Upper lobe of left lung (tissue), 6 donors: ENCODE data around the gene MCAM. TPM values are rescaled to one million over a fixed set of nuclear protein-coding genes. Genes with fewer than 3 reads are reported as not detected.

ENCODE experiments used
- ATAC-seq, 2 donors: fragments of 200-7000 bp; cut with Tn5 transposase; one replicate each; pipeline ENCODE4 v1.9.1; 2022; ENCODE audit warnings: mild to moderate bottlenecking in 2 of 2, moderate library complexity in 2 of 2; ENCODE audit not compliant: low FRiP score in 2 of 2
- DNase-seq, 2 donors: peaks; one replicate each; pipeline ENCODE4 v3.0.0-alpha.2; 2019 to 2020
- H3K27ac ChIP-seq, 4 donors: fragments of 200-600 bp; sonication (generic); one replicate each; pipeline ENCODE4 v1.5.1; 2016 to 2019
- H3K27me3 ChIP-seq, 4 donors: fragments of 200-600 bp; sonication (generic); one replicate each; pipeline ENCODE4 v1.5.1; 2017 to 2019
- H3K36me3 ChIP-seq, 4 donors: fragments of 200-600 bp; sonication (generic); one replicate each; pipeline ENCODE4 v1.5.1; 2016 to 2019
- H3K4me1 ChIP-seq, 4 donors: fragments of 200-600 bp; sonication (generic); one replicate each; pipeline ENCODE4 v1.5.1; 2018 to 2019
- H3K4me3 ChIP-seq, 4 donors: fragments of 200-600 bp; sonication (generic); one replicate each; pipeline ENCODE4 v1.5.1; 2017 to 2019; ENCODE audit warnings: mild to moderate bottlenecking in 2 of 4, moderate library complexity in 1 of 4
- H3K9me3 ChIP-seq, 4 donors: fragments of 200-600 bp; sonication (generic); one replicate each; pipeline ENCODE4 v1.5.1; 2018 to 2019
- EP300 ChIP-seq, 4 donors: sonication (generic); formaldehyde crosslinking; IDR thresholded peaks; one replicate each; pipeline ENCODE4 v1.5.1; 2017; ENCODE audit warnings: antibody characterized with exemption in 4 of 4, control low read depth in 2 of 4
- POLR2A ChIP-seq, 4 donors: fragments of 450-650 bp; IDR thresholded peaks; one replicate each; pipeline ENCODE4 v1.5.1; 2016 to 2017; ENCODE audit warnings: antibody characterized with exemption in 4 of 4, mild to moderate bottlenecking in 2 of 4
- POLR2AphosphoS5 ChIP-seq, 2 donors: sonication (generic); formaldehyde crosslinking; IDR thresholded peaks; one replicate each; pipeline ENCODE4 v1.5.1; 2017; ENCODE audit warnings: antibody characterized with exemption in 2 of 2
- WGBS, 2 donors: methylation state at CpG; one replicate each; pipeline ENCODE4 v1.1.5; 2017 to 2018; 5-methylcytosine and 5-hydroxymethylcytosine counted together
- total RNA-seq, 6 donors: library from RNA; depleted of rRNA in 4 of 6; stranded (reverse); fragments of >200 nt in 4 of 6; gene quantifications; one replicate each; pipeline versions ENCODE4 v1.1.0 to v1.2.1, GENCODE V29; 2016 to 2021
- TF ChIP-seq, protein P1 (sequence below), 6 experiments: fragments of 450-650 bp in 4 of 6; fragments of 200-600 bp in 2 of 6; sonication (generic) in 2 of 6; IDR thresholded peaks; one replicate each; pipeline ENCODE4 v1.5.1; 2016 to 2019; ENCODE audit warnings: antibody characterized with exemption in 6 of 6
- donor health status: DM: no; HTN: no; CAD: no; lungs with moderate emphysema.
- donor health status: DM: no; HTN: yes; CAD: no; lungs with severe emphysema.

MCAM gene
- total RNA-seq, 6 donors from 2014 or later, result 39.8 to 222 (median 76.5) TPM

DNA sequence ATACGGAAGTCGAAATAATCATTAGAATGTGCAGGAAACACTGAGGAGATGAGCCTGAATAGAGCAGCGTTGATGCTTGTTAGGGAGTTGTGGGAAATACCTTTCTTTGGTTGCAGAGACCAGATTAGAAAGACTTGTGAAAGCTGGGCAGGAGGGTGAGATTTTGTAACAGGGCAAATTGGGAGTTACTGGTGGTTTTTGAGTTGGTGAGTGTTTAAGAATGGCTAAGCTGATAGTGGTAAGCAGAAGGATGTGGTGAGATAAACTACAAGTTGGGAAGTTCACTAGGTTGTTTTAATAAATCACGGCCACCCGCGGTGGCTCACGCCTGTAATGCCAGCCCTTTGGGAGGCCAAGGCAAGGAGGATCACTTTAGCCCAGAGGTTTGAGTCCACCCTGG lies 34.4 kb downstream of the MCAM start:
- Histone ChIP-seq H3K4me1 (no peaks in the 10 kb centered on the region), H3K4me3 (no peak overlapping the region), H3K27me3 (no peaks in the 10 kb centered on the region), H3K9me3 (no peaks in the 10 kb centered on the region), H3K27ac (no peak overlapping the region), H3K36me3 (peaks cover 0 to 55% (median 31%) of the 10 kb centered on the region in 4 donors)
- no peak for ATAC-seq
- no peak for DNase-seq
- TF ChIP-seq POLR2AphosphoS5 (IDR thresholded peaks at IDR 0.05) (no peak), POLR2A (IDR thresholded peaks at IDR 0.05) (no peak), EP300 (IDR thresholded peaks at IDR 0.05) (no peak)
- TF ChIP-seq, protein P1, sequence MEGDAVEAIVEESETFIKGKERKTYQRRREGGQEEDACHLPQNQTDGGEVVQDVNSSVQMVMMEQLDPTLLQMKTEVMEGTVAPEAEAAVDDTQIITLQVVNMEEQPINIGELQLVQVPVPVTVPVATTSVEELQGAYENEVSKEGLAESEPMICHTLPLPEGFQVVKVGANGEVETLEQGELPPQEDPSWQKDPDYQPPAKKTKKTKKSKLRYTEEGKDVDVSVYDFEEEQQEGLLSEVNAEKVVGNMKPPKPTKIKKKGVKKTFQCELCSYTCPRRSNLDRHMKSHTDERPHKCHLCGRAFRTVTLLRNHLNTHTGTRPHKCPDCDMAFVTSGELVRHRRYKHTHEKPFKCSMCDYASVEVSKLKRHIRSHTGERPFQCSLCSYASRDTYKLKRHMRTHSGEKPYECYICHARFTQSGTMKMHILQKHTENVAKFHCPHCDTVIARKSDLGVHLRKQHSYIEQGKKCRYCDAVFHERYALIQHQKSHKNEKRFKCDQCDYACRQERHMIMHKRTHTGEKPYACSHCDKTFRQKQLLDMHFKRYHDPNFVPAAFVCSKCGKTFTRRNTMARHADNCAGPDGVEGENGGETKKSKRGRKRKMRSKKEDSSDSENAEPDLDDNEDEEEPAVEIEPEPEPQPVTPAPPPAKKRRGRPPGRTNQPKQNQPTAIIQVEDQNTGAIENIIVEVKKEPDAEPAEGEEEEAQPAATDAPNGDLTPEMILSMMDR (IDR thresholded peaks at IDR 0.05), result no peak
- 76 to 83% methylated on average over 7 of the region's 7 CpGs for WGBS, 2 donors

DNA sequence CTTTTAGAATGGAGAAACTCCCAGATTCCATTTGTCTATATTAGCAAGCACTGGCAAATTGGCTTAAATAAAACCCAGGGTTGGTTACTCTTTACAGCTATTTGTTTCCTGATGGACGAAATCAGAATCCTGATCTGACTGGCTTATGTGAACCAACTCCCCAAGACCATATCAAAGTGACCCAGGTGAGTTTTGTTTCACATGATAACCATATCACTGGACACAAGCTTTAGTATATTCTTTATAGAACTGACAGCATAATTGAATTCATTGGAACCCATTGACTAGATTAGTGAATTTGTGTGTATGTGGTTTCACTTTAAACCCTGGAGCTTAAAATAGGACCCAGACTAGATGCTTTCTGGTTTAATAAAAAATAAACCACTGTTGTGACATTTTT lies 39.3 kb downstream of the MCAM start:
- Histone ChIP-seq H3K9me3 (no peaks in the 10 kb centered on the region), H3K4me3 (no peak overlapping the region), H3K27ac (no peak overlapping the region), H3K36me3 (peaks cover 13 to 73% (median 27%) of the 10 kb centered on the region in 4 donors), H3K4me1 (no peaks in the 10 kb centered on the region), H3K27me3 (no peaks in the 10 kb centered on the region)
- DNase-seq (no peak), ATAC-seq (no peak)
- 84 to 100% methylated on average over 1 of the region's 1 CpG for WGBS, 2 donors
- no peak for TF ChIP-seq EP300 (IDR thresholded peaks at IDR 0.05)
- TF ChIP-seq, protein P1 (IDR thresholded peaks at IDR 0.05), result no peak
- TF ChIP-seq POLR2A (IDR thresholded peaks at IDR 0.05), result no peak
- no peak for TF ChIP-seq POLR2AphosphoS5 (IDR thresholded peaks at IDR 0.05)

DNA sequence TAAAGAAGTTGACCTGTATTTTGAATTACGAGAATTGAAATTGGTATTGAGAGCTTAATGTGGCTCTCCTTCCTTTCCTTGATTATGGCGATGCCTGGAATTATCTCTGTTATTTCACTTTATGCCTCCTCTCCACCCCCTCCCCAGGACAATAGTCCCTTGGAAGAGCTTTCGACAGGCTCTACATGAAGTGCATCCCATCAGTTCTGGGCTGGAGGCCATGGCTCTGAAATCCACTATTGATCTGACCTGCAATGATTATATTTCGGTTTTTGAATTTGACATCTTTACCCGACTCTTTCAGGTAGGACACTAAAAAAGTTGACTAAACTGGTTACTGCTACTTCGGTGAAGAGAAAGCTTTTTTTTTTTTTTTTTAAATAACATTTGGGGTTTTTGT lies 43.2 kb downstream of the MCAM start:
- DNase-seq, result no peak
- Histone ChIP-seq H3K27me3 (no peaks in the 10 kb centered on the region), H3K27ac (no peak overlapping the region), H3K36me3 (peaks cover 13 to 67% (median 29%) of the 10 kb centered on the region in 4 donors), H3K9me3 (no peaks in the 10 kb centered on the region), H3K4me3 (no peak overlapping the region), H3K4me1 (no peaks in the 10 kb centered on the region)
- no peak for ATAC-seq
- WGBS, 2 donors, result 95 to 96% methylated on average over 6 of the region's 6 CpGs
- TF ChIP-seq POLR2AphosphoS5 (IDR thresholded peaks at IDR 0.05), result no peak
- no peak for TF ChIP-seq POLR2A (IDR thresholded peaks at IDR 0.05)
- TF ChIP-seq, protein P1 (IDR thresholded peaks at IDR 0.05), result no peak
- no peak for TF ChIP-seq EP300 (IDR thresholded peaks at IDR 0.05)

DNA sequence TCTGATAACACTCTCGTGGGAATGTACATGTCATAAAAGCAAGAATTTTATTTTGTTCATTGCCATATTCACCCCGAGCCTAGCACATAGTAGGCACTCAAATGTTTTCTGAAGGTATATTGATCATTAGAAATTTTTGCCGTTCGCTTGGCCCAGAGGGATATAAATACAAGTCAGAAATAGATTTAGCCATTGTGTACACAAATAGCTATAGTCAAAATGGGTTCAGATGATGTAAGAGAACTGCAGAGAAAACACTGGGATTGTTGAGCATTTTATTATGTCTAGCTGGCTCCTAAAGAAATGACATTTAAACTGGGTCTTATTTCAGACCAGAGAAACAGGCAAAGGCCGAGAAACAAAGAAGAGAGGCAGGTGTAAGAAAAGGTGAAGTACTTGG lies 49.3 kb downstream of the MCAM start:
- TF ChIP-seq, protein P1 (IDR thresholded peaks at IDR 0.05), result no peak
- TF ChIP-seq EP300 (IDR thresholded peaks at IDR 0.05), result no peak
- no peak for TF ChIP-seq POLR2AphosphoS5 (IDR thresholded peaks at IDR 0.05)
- TF ChIP-seq POLR2A (IDR thresholded peaks at IDR 0.05), result no peak
- no peaks in the 10 kb centered on the region for H3K9me3 ChIP-seq
- H3K4me3 ChIP-seq, result no peak overlapping the region
- no peaks in the 10 kb centered on the region for H3K27me3 ChIP-seq
- 89 to 91% methylated on average over 5 of the region's 5 CpGs for WGBS, 2 donors
- H3K4me1 ChIP-seq, result peaks cover 13 to 17% (median 14%) of the 10 kb centered on the region in 4 donors
- H3K36me3 ChIP-seq, result peaks cover 0 to 11% (median 4%) of the 10 kb centered on the region in 4 donors
- no peak overlapping the region for H3K27ac ChIP-seq
- ATAC-seq, result no peak
- no peak for DNase-seq

DNA sequence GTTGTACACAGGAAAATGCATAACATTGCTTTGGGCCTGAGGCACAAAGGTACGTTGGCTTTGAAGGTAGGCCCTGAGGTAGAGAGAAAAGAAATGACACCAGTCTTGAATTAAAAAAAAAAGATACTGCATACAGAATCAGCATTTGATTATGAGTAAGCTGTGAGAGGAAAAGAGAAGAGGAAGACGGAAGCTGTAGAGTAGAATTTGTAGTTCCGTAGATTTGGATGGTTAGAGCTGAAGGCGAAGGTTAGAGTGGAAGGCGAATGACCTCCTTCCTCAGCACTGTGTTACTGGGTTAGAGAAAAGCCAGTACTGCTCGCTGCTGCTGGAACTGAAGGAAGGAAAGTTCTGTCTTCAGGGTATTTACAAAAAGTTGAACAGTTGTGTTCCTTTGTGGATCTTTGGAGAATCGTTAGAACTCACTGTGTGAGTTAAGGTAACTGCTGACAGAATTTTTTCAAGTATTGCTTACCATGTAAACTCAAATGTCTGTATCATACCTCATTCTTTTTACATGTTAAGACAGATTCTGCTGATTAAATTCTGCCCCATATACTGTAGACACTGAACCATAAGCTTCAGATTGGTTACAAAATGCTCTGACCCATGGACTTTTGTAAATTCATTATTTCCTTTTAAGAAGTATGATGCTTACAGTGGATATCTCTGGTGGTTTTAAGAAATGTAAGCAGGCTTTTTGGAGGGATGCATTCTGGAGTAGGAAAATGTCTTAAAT lies 50.2 kb downstream of the MCAM start:
- peaks cover 0 to under 1% (median 0%) of the 10 kb centered on the region in 4 donors for H3K36me3 ChIP-seq
- no peak overlapping the region for H3K4me3 ChIP-seq
- no peaks in the 10 kb centered on the region for H3K27me3 ChIP-seq
- ATAC-seq (no peak), DNase-seq (no peak)
- no peaks in the 10 kb centered on the region for H3K9me3 ChIP-seq
- peaks cover 14 to 23% (median 16%) of the 10 kb centered on the region in 4 donors for H3K4me1 ChIP-seq
- no peak for TF ChIP-seq POLR2AphosphoS5 (IDR thresholded peaks at IDR 0.05)
- no peak overlapping the region for H3K27ac ChIP-seq
- WGBS, 2 donors, result 85 to 86% methylated on average over 7 of the region's 7 CpGs
